ENCODE data around the gene MRPL30.
A peak's percentile ranks its signal among the peaks of the same experiment; 100 is the strongest.

Gene MRPL30

GRCh38 chr2:99150706-99151105, 30.3 kb upstream of the MRPL30 start:
- Histone ChIP-seq H3F3A (ENCODE audit: low read depth) (no peaks in the 10 kb centered on the region; the same call in 1 of the 2 replicates), H3K36me3 (ENCODE audit: insufficient read depth, low read length) (no peaks in the 10 kb centered on the region), H3K9me2 (replicated peaks; ENCODE audit: low read depth, low read length) (no peaks in the 10 kb centered on the region), H3K9me3 (ENCODE audit: insufficient read depth, low read depth, low read length) (no peaks in the 10 kb centered on the region), H3K9ac (ENCODE audit: low read depth, low read length, poor library complexity, severe bottlenecking) (no peak overlapping the region), H3K4me3 (ENCODE audit: low read length, poor library complexity, severe bottlenecking) (no peak overlapping the region), H3K4me1 (ENCODE audit: insufficient read depth, low read length, poor library complexity, severe bottlenecking) (peaks cover 25% of the 10 kb centered on the region), H2AFZ (ENCODE audit: low read length) (no peak overlapping the region), H3K79me2 (ENCODE audit: insufficient read depth, low read length) (peaks cover 5% of the 10 kb centered on the region), H3K4me2 (ENCODE audit: low read depth, low read length, poor library complexity, severe bottlenecking) (no peak overlapping the region), H3K27me3 (ENCODE audit: insufficient read depth, low read length, poor library complexity, severe bottlenecking) (no peaks in the 10 kb centered on the region), H4K20me1 (ENCODE audit: insufficient read depth, low read length, poor library complexity, severe bottlenecking) (no peaks in the 10 kb centered on the region)
- no peak for TF ChIP-seq CTCF (conservative IDR thresholded peaks at IDR 0.05; ENCODE audit: low read length)
- no peak for TF ChIP-seq EZH2phosphoT487 (IDR thresholded peaks at IDR 0.05; ENCODE audit: borderline replicate concordance)

- Histone ChIP-seq H3K9me3 (ENCODE audit: insufficient read depth, low read depth, low read length) (no peaks in the 10 kb centered on the region), H3K4me2 (ENCODE audit: low read depth, low read length, poor library complexity, severe bottlenecking) (peak overlapping the region; percentile 87)
Measured at GRCh38 chr2:99152199-99152895, 28.6 kb upstream of the MRPL30 start.

DNA sequence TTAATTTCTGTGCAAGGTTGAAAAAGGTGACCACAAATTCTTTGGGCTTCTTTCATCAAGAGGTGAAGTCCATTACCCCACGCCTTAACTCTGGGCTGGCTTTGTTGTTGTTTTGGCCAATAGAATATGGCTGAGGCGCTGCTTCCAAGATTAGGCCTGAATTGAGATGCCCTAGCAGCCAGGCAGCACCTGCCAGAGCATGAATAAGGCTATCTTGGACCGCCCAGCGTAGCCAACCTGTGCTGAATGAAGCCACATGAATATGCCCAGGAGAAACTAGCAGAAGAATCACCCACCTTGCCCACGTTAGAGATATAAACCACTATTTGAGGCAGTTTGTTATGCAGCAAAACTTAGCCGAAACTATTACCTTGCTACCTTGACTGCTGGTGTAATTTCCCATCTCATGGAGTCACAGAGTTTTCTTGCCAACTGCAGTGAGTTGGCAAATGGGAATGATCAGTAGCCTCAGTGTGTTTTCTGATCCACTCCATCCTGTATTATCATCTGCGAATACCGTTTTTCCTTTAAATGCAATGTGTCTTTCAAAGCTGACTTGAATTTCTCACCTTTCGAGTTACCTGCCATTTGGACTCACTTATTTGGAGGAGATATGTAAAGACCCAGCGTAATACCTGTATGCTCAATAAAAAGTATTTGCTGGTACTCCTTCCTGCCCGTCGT, 26.9 kb upstream of the MRPL30 start:
- peak overlapping the region; percentile 91 for H2AFZ ChIP-seq (ENCODE audit: low read length)
- H3K79me2 ChIP-seq (ENCODE audit: insufficient read depth, low read length): peaks cover 21% of the 10 kb centered on the region
- peak overlapping the region; percentile 90 for H3K9ac ChIP-seq (ENCODE audit: low read depth, low read length, poor library complexity, severe bottlenecking)
- H3K4me2 ChIP-seq (ENCODE audit: low read depth, low read length, poor library complexity, severe bottlenecking): peak overlapping the region; percentile 87
- peaks cover 52% of the 10 kb centered on the region for H3K4me1 ChIP-seq (ENCODE audit: insufficient read depth, low read length, poor library complexity, severe bottlenecking)
- no peaks in the 10 kb centered on the region; the same call in 1 of the 2 replicates for H3F3A ChIP-seq (ENCODE audit: low read depth)
- H3K27me3 ChIP-seq (ENCODE audit: insufficient read depth, low read length, poor library complexity, severe bottlenecking): no peaks in the 10 kb centered on the region
- H3K9me2 ChIP-seq (replicated peaks; ENCODE audit: low read depth, low read length): no peaks in the 10 kb centered on the region
- peak overlapping the region; percentile 92 for H3K4me3 ChIP-seq (ENCODE audit: low read length, poor library complexity, severe bottlenecking)
- no peaks in the 10 kb centered on the region for H3K36me3 ChIP-seq (ENCODE audit: insufficient read depth, low read length)
- H3K9me3 ChIP-seq (ENCODE audit: insufficient read depth, low read depth, low read length): no peaks in the 10 kb centered on the region
- TF ChIP-seq EZH2phosphoT487 (IDR thresholded peaks at IDR 0.05; ENCODE audit: borderline replicate concordance): no peak
- no peak for TF ChIP-seq CTCF (conservative IDR thresholded peaks at IDR 0.05; ENCODE audit: low read length)
- H4K20me1 ChIP-seq (ENCODE audit: insufficient read depth, low read length, poor library complexity, severe bottlenecking): no peaks in the 10 kb centered on the region

More at GRCh38 chr2:99152199-99152895, 28.6 kb upstream of the MRPL30 start:
- H3K36me3 ChIP-seq (ENCODE audit: insufficient read depth, low read length): no peaks in the 10 kb centered on the region
- no peaks in the 10 kb centered on the region for H3K9me2 ChIP-seq (replicated peaks; ENCODE audit: low read depth, low read length)
- H3K4me1 ChIP-seq (ENCODE audit: insufficient read depth, low read length, poor library complexity, severe bottlenecking): peaks cover 40% of the 10 kb centered on the region
- no peaks in the 10 kb centered on the region for H4K20me1 ChIP-seq (ENCODE audit: insufficient read depth, low read length, poor library complexity, severe bottlenecking)
- TF ChIP-seq CTCF (conservative IDR thresholded peaks at IDR 0.05; ENCODE audit: low read length) (no peak), EZH2phosphoT487 (IDR thresholded peaks at IDR 0.05; ENCODE audit: borderline replicate concordance) (no peak)
- H3K79me2 ChIP-seq (ENCODE audit: insufficient read depth, low read length): peaks cover 18% of the 10 kb centered on the region
- no peak overlapping the region for H2AFZ ChIP-seq (ENCODE audit: low read length)
- H3K4me3 ChIP-seq (ENCODE audit: low read length, poor library complexity, severe bottlenecking): no peak overlapping the region
- no peak overlapping the region for H3K9ac ChIP-seq (ENCODE audit: low read depth, low read length, poor library complexity, severe bottlenecking)
- H3K27me3 ChIP-seq (ENCODE audit: insufficient read depth, low read length, poor library complexity, severe bottlenecking): no peaks in the 10 kb centered on the region
- H3F3A ChIP-seq (ENCODE audit: low read depth): no peaks in the 10 kb centered on the region; the same call in 1 of the 2 replicates

Data from Loucy (cell line).